Hindlimb muscle (tissue), 1 donor: ENCODE measurements around the gene DHX8. TPM values are rescaled to one million over a fixed set of nuclear protein-coding genes. Genes with fewer than 3 reads are reported as not detected.
A peak's percentile ranks its signal among the peaks of the same experiment; 100 is the strongest.

ENCODE experiments used
- DNase-seq: peaks from one replicate; pipeline ENCODE4 v3.0.0-alpha.2; 2013
- polyA plus RNA-seq: library from polyadenylated mRNA; unstranded; fragments of 120-200 nt; gene quantifications from one replicate; pipeline ENCODE4 v1.2.1, GENCODE V29; 2013; ENCODE audit not compliant: insufficient read length

The DHX8 gene
- polyA plus RNA-seq, 1 donor = 27.0 TPM

DNA sequence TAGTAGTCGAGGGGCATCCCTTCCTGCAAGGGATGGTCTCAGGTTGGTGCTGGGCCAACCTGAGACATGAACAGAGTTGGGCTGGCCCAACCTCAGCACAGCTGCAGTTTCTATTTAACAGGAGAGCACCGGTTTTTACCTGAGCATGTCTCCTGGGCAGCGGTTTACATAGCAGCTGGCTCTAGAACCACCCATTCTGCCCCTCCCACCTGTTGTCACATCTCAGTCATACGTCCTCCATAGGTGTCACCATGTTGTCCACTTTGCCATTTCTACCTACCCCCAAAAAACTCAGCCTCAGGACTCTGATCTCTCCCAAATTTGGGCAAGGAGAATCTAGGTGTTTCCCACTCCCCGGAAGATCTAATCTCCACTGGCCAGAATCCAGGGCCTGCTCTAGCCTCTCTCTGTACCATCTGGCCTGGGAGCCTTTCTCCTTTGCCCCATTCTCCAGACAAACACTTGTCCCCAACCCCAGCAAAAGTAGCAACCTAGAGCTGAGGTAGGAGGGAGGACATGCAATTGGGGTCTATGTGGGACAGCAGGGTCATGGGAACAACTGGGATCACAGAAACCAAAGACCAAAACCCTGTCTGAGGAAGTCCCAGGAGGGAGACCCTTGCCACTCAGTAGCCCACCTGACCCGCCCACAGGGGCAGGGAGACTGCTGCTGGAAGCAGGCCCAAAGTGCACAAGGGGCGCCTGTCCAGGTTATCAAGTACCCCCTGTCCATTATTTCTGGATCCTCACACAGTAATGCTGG lies 43.3 kb downstream of the DHX8 start:
- DNase-seq = no peak

GRCh38 chr17:43528319-43528987 lies 44.7 kb downstream of the DHX8 start:
- no peak for DNase-seq

DNA sequence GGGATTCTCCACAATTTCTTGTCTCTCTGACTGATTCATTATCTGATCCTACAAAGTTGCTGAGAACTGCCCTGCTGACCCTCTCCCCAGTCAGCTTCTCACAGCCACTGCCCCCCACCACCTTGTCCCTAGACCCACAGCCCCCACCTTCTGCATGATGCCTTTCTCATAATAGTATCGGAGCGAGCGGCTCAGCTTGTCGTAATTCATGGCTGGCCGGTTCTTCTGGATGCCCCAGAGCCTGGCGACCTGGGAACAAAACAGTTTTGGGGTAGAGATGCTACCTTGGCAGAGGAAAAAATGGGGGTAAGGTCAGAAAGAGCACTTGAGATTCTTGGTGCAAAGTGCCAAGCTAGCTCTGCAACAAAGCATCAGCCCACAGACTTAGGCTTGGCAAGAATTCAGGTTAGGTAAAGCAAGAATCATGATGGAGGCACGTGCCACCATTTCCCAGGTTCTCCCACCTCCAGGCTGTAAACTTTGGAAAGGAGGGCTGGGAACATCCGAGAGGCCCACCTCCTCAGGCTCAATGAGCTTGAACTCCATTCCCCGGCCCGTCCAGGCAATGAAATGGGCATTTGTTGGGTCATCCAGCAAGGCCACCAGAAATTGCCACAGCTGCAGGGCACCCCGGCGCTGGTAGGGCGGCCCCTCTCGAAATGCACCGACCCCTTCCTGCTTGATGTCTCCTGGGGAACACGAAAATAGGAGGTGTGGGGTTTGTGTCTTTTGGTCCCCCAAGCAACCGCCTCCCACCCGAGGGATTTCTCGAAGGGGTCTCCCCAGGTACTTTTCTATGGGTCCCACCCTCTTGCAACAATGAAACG lies 45.4 kb downstream of the DHX8 start:
- no peak for DNase-seq

DNA sequence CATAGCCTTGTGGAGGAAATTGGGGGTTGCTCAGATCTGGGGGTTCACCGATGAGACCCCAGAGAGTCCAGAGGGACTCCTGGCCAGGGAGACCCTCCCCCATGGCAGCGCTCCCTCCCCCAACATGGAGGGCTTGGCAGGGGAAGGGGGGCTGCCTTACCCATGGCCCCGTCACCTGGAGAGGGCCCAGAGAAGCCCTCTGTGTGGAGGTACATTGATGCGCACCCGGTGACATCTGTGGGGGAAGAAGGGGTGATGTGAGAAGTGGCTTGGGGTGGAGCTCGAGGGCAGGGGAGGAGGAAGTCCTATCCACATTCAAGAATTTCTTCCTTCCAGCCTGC lies 46.1 kb downstream of the DHX8 start:
- DNase-seq = no peak

- DNase-seq = peak; percentile 90
These were observed 46.7 kb downstream of the DHX8 start for GRCh38 chr17:43530288-43531081.

GRCh38 chr17:43531082-43531378 lies 47.3 kb downstream of the DHX8 start:
- no peak for DNase-seq

DNA sequence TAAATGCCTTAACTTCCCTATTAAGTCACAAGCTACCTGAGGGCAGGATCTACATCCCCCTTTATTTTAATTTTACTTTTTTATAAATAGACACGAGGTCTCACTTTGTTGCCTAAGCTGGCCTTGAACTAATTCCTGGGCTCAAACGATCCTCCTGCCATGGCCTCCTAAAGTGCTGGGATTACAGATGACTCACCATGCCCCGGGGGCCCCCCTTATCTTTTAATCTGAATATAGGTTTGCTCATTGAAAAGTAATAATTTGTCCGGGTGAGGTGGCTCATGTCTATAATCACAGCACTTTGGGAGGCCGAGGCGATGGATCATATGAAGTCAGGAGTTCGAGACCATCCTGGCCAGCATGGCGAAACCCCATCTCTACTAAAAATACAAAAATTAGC lies 48.2 kb downstream of the DHX8 start:
- DNase-seq = no peak

DNA sequence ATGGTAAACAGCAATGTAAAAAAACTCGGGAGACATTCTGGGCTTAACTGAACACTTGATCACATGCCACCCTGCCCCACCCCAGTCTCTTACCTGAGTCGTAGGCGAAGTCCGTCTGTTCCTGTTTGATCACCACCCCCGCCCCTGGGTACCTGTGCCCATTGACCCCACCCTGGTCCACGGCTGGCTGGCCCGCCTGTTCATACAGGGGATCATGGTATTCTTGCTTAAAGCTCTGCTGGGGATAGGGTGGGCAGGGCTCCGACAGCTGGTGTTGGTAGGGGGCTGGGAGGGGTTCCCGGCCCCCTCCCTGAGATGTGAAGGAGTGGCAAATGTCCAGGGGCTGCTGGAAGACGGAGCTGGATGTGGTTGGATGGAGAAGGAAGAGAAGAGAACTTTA lies 48.8 kb downstream of the DHX8 start:
- DNase-seq = no peak

GRCh38 chr17:43533699-43534098 lies 49.9 kb downstream of the DHX8 start:
- DNase-seq = no peak

GRCh38 chr17:43534909-43535308 lies 51.1 kb downstream of the DHX8 start:
- DNase-seq = no peak

GRCh38 chr17:43536236-43536992 lies 52.6 kb downstream of the DHX8 start:
- DNase-seq = no peak

DNA sequence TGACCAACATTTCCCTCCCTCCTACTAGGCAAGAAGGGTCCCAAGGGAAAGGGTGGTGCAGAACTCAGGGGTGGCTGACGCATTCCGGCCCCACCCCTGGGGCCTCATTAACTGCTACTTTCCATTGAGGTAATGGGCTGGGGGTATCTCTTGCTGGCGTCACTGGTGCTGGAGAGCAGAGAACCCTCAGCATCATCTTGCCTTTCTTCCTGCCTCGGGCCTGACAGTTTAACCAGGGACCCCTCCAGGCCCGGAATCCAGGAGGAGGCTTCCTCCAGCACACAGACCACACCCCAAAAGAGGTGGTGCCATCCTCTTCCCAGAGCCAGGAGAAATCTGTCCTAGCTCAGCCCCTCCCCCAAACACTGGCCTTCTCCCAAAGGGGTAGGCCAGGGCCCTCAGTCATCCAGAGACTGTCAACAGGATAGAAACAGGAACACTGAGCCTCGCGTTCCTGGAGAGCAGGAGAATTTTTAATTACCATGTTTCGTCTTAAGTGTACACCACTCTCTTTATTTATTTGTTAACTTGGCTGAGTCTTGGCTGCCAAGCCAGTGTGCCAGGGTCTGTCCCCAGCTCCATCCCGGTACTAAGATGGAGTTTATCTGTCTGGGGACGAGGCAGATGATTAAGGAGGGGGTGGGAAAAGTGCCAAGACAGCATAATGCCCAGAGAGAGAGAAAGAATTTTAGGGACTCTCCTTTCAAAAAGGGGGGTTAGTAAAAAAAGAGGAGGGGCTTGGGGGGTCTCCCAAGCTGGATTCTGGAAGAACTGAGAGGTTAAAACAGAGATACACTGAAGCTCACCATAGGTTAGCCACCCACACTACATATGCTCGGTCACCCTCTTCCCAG lies 57.3 kb downstream of the DHX8 start:
- no peak for DNase-seq

- DNase-seq = no peak
These were observed 59.1 kb downstream of the DHX8 start for GRCh38 chr17:43542859-43543258.

- no peak for DNase-seq
These were observed 59.5 kb downstream of the DHX8 start for GRCh38 chr17:43543300-43543699.

DNA sequence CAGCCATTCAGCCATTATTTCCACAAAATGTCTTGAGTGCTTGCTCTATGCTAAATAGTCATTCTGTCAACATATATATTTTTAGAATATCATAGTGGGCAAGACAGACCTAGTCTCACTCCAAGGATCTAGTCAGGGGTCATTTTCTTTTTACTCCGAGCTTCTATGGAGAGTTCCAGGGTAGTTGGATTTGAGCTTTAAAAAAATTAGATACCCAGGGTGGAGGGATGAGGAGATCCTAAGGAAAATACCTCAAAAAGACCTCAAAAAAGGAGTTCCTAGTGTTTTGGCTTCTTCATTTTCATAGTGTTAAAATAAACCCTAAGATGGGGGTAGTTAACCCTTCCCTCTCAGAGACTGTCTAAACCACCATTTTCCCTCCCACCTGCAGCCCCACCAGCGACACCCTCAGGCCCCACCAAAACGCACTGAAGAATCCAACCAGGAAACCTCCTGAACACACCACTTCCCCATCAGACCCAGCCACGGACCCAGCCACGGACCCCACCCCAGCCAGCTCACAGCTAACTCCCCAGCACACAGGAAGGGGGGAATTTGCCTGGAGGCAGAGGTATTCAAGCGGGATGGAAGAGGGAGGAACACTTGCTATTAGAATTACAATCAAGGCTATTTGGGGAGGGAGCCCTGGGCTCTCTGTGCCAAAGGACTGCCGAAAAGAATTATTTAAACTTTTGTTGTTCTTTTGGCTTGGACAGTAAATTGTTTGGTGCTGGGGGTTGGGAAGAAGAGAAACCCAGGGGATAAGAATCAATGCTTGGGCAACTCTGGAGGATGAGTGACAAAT lies 60.2 kb downstream of the DHX8 start:
- no peak for DNase-seq

DNA sequence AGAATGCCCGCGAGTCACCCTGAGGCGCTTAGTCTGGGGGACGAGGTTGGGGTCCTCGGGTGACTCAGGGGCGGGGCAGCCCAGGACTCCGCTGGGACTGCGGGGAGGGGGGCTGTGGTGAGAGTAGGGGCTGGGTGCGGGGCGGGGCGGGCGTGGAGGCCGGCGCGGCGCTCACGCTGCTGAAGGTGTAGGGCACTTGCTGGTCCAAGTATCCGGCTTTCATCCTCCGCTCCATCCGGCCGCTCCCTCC lies 61.5 kb downstream of the DHX8 start:
- no peak for DNase-seq

- peak; percentile 92 for DNase-seq
These were observed 62.8 kb downstream of the DHX8 start, which contains the start of gene ETV4 for GRCh38 chr17:43546319-43547188. TSS of gene ETV4 (minus strand) at chr17:43546340. CDS start at chr17:43545617, 723 bp downstream.

DNA sequence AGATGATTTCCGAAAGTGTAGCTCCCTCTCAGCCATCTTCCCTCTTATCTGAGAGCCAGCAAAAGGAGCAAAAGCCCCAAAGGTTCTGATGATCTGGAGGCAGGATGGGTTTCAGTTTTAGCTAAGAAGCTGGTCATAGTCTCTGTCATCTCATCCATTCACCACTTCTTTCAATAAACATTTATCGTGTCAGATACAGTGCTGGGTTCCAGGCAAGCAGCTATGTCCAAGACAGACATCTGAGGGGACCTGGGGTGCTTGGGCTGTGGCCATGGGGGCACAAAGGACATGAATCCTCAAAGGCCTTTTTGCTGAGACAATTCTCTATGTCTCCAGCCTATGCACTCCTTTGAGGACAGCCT lies 63.4 kb downstream of the DHX8 start:
- DNase-seq = no peak

DNA sequence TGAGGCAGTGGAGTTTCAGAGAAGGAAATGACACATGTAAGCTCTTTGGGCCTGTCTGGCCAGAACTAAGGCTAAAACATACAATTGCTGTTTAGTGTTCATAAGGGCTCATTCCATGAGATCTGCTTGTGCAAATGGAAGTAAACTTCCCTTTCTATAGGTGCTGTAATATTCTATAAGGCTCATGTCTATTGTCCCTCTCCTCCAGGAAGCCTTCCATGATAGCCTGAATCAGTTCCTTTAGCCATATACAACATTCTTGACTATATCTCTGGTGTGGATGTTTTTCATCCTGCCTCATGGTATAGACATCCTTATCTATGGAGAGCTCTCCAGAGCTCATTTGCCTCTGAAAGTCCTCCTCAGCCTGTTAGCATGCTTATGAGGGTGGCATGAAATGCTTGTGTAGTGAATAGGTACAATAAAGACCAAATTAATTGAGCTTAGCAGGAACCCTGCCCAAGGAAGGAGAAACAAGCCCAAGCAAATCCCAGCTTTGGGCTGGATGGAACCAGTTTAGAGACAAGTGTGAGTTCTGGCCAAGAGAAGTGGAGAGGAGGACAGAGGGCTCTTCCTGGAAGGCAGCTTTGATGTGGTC lies 64.0 kb downstream of the DHX8 start:
- no peak for DNase-seq
